Tibial nerve (tissue), 4 donors: Measurements from ENCODE around the gene GPX8.

Experiments
- EP300 ChIP-seq, 2 donors: sonication (generic); formaldehyde crosslinking; IDR thresholded peaks; one replicate each; pipeline ENCODE4 v1.6.1; 2017; ENCODE audit warnings: antibody characterized with exemption in 2 of 2, mild to moderate bottlenecking in 1 of 2
- POLR2A ChIP-seq, 2 donors: fragments of 450-650 bp; IDR thresholded peaks; one replicate each; pipeline ENCODE4 v1.6.1; 2017; ENCODE audit warnings: antibody characterized with exemption in 2 of 2, mild to moderate bottlenecking in 2 of 2, moderate library complexity in 2 of 2
- TF ChIP-seq, protein P1 (sequence below), 5 experiments: fragments of 200-600 bp in 3 of 5; fragments of 450-650 bp in 2 of 5; sonication (generic) in 3 of 5; IDR thresholded peaks; one replicate each; pipeline ENCODE4 v1.5.1; 2016 to 2019; ENCODE audit warnings: antibody characterized with exemption in 5 of 5, mild to moderate bottlenecking in 3 of 5, moderate library complexity in 2 of 5

DNA sequence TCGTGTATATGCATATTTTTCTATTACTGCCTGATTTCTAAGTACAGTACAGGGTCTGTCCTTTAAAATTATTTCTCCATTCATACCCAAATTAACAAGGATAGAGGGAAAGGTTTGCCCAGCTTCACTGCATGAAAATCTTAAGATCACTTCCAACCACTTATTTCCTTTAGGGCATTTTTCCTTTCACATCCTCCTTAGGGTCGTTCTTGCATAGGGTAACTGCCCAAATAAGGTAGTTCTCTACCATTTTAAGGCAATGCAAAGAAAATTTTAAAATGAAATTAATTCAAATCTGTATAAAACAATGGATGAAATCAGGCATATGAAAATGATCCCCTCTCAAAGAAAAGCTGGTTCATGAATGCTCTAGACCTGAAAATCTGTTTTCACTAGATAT is 17.1 kb downstream of the GPX8 start:
- TF ChIP-seq POLR2A (IDR thresholded peaks at IDR 0.05) (no peak), EP300 (IDR thresholded peaks at IDR 0.05) (no peak)
- TF ChIP-seq, protein P1, sequence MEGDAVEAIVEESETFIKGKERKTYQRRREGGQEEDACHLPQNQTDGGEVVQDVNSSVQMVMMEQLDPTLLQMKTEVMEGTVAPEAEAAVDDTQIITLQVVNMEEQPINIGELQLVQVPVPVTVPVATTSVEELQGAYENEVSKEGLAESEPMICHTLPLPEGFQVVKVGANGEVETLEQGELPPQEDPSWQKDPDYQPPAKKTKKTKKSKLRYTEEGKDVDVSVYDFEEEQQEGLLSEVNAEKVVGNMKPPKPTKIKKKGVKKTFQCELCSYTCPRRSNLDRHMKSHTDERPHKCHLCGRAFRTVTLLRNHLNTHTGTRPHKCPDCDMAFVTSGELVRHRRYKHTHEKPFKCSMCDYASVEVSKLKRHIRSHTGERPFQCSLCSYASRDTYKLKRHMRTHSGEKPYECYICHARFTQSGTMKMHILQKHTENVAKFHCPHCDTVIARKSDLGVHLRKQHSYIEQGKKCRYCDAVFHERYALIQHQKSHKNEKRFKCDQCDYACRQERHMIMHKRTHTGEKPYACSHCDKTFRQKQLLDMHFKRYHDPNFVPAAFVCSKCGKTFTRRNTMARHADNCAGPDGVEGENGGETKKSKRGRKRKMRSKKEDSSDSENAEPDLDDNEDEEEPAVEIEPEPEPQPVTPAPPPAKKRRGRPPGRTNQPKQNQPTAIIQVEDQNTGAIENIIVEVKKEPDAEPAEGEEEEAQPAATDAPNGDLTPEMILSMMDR (IDR thresholded peaks at IDR 0.05), result no peak
